HUES64 (cell line): Measurements from ENCODE around the gene TGM2.

Source experiments
- H3K27ac ChIP-seq: 2 replicates; pipeline ENCODE4 v1.7.0; 2013; ENCODE audit warnings: low read depth, low read length, inconsistent platforms
- H3K27me3 ChIP-seq: 2 replicates; pipeline ENCODE4 v1.6.1; 2013; ENCODE audit warnings: mild to moderate bottlenecking, low read length; ENCODE audit not compliant: insufficient read depth
- H3K36me3 ChIP-seq: 2 replicates; pipeline ENCODE4 v1.6.1; 2013; ENCODE audit warnings: mild to moderate bottlenecking, low read length; ENCODE audit not compliant: insufficient read depth
- H3K4me1 ChIP-seq: 2 replicates; pipeline ENCODE4 v1.6.1; 2013; ENCODE audit warnings: mild to moderate bottlenecking, low read length, moderate library complexity; ENCODE audit not compliant: insufficient read depth
- H3K4me3 ChIP-seq: 2 replicates; pipeline ENCODE4 v1.5.1; 2013; ENCODE audit warnings: mild to moderate bottlenecking, low read length, moderate library complexity
- H3K9ac ChIP-seq: 2 replicates; pipeline ENCODE4 v1.6.1; 2013; ENCODE audit warnings: mild to moderate bottlenecking, low read depth, low read length
- H3K9me3 ChIP-seq: 2 replicates; pipeline ENCODE4 v1.6.1; 2013; ENCODE audit warnings: low read depth, low read length; ENCODE audit not compliant: insufficient read depth
- WGBS: fragments of 150-250, 120-280 bp; methylation state at CpG from one replicate; pipeline ENCODE4 v1.1.7; 2013; ENCODE audit warnings: missing lambda C conversion rate; 5-methylcytosine and 5-hydroxymethylcytosine counted together

Gene TGM2

GRCh38 chr20:38208088-38208487 lies 43.0 kb upstream of the TGM2 start:
- no peak overlapping the region for H3K4me3 ChIP-seq
- no peak overlapping the region for H3K9ac ChIP-seq
- no peaks in the 10 kb centered on the region for H3K36me3 ChIP-seq
- no peaks in the 10 kb centered on the region for H3K9me3 ChIP-seq
- WGBS: 73% methylated on average over 1 of the region's 1 CpG
- H3K27ac ChIP-seq: no peak overlapping the region
- H3K4me1 ChIP-seq: no peaks in the 10 kb centered on the region
- no peaks in the 10 kb centered on the region for H3K27me3 ChIP-seq

GRCh38 chr20:38207621-38208020 lies 42.6 kb upstream of the TGM2 start:
- Histone ChIP-seq H3K4me1 (no peaks in the 10 kb centered on the region), H3K9ac (no peak overlapping the region), H3K27me3 (no peaks in the 10 kb centered on the region), H3K36me3 (no peaks in the 10 kb centered on the region), H3K27ac (no peak overlapping the region), H3K9me3 (no peaks in the 10 kb centered on the region), H3K4me3 (no peak overlapping the region)
- 68% methylated on average over 2 of the region's 2 CpGs for WGBS

- no peaks in the 10 kb centered on the region for H3K36me3 ChIP-seq
- H3K27ac ChIP-seq: no peak overlapping the region
- no peak overlapping the region for H3K4me3 ChIP-seq
- H3K4me1 ChIP-seq: no peaks in the 10 kb centered on the region
- no peaks in the 10 kb centered on the region for H3K27me3 ChIP-seq
- H3K9ac ChIP-seq: no peak overlapping the region
- 79% methylated on average over 2 of the region's 3 CpGs for WGBS
- H3K9me3 ChIP-seq: no peaks in the 10 kb centered on the region
Measured at GRCh38 chr20:38205001-38205400, 39.9 kb upstream of the TGM2 start.

- no peak overlapping the region for H3K9ac ChIP-seq
- 96% methylated on average over 2 of the region's 2 CpGs for WGBS
- no peaks in the 10 kb centered on the region for H3K27me3 ChIP-seq
- H3K9me3 ChIP-seq: no peaks in the 10 kb centered on the region
- no peaks in the 10 kb centered on the region for H3K36me3 ChIP-seq
- no peak overlapping the region for H3K27ac ChIP-seq
- no peak overlapping the region for H3K4me3 ChIP-seq
- no peaks in the 10 kb centered on the region for H3K4me1 ChIP-seq
Measured at GRCh38 chr20:38203981-38204357, 38.9 kb upstream of the TGM2 start.

- no peaks in the 10 kb centered on the region for H3K27me3 ChIP-seq
- no peaks in the 10 kb centered on the region for H3K36me3 ChIP-seq
- no peak overlapping the region for H3K4me3 ChIP-seq
- H3K9me3 ChIP-seq: no peaks in the 10 kb centered on the region
- no peak overlapping the region for H3K27ac ChIP-seq
- H3K4me1 ChIP-seq: no peaks in the 10 kb centered on the region
- 81% methylated on average over 6 of the region's 6 CpGs for WGBS
- H3K9ac ChIP-seq: no peak overlapping the region
Measured at GRCh38 chr20:38203337-38203980, 38.4 kb upstream of the TGM2 start.

GRCh38 chr20:38202982-38203293 lies 37.9 kb upstream of the TGM2 start:
- Histone ChIP-seq H3K4me1 (0 out of 2 replicates have a peak, but pooled peaks cover 4% of the 10 kb centered on the region), H3K9me3 (no peaks in the 10 kb centered on the region), H3K27ac (no peak overlapping the region), H3K4me3 (no peak overlapping the region), H3K9ac (no peak overlapping the region), H3K36me3 (no peaks in the 10 kb centered on the region), H3K27me3 (no peaks in the 10 kb centered on the region)
- 92% methylated on average over 8 of the region's 8 CpGs for WGBS

GRCh38 chr20:38202153-38202981 lies 37.3 kb upstream of the TGM2 start:
- Histone ChIP-seq H3K4me1 (0 out of 2 replicates have a peak, but pooled peaks cover 4% of the 10 kb centered on the region), H3K27ac (no peak overlapping the region), H3K9ac (no peak overlapping the region), H3K4me3 (no peak overlapping the region), H3K27me3 (no peaks in the 10 kb centered on the region), H3K36me3 (no peaks in the 10 kb centered on the region), H3K9me3 (no peaks in the 10 kb centered on the region)
- 97% methylated on average over 12 of the region's 12 CpGs for WGBS

- H3K4me3 ChIP-seq: no peak overlapping the region
- H3K36me3 ChIP-seq: no peaks in the 10 kb centered on the region
- WGBS: 80% methylated on average over 6 of the region's 6 CpGs
- H3K9ac ChIP-seq: no peak overlapping the region
- H3K4me1 ChIP-seq: 0 out of 2 replicates have a peak, but pooled peaks cover 4% of the 10 kb centered on the region
- no peak overlapping the region for H3K27ac ChIP-seq
- no peaks in the 10 kb centered on the region for H3K9me3 ChIP-seq
- H3K27me3 ChIP-seq: no peaks in the 10 kb centered on the region
Measured at GRCh38 chr20:38201356-38201755, 36.3 kb upstream of the TGM2 start.

GRCh38 chr20:38200646-38201045 lies 35.6 kb upstream of the TGM2 start:
- Histone ChIP-seq H3K27ac (no peak overlapping the region), H3K4me1 (0 out of 2 replicates have a peak, but pooled peaks cover 4% of the 10 kb centered on the region), H3K9ac (no peak overlapping the region), H3K4me3 (no peak overlapping the region), H3K36me3 (no peaks in the 10 kb centered on the region), H3K27me3 (no peaks in the 10 kb centered on the region), H3K9me3 (no peaks in the 10 kb centered on the region)
- WGBS: 82% methylated on average over 3 of the region's 3 CpGs

GRCh38 chr20:38199501-38200390 lies 34.7 kb upstream of the TGM2 start:
- H3K9ac ChIP-seq: no peak overlapping the region
- 95% methylated on average over 14 of the region's 14 CpGs for WGBS
- H3K4me1 ChIP-seq: 0 out of 2 replicates have a peak, but pooled peaks cover 4% of the 10 kb centered on the region
- H3K36me3 ChIP-seq: no peaks in the 10 kb centered on the region
- no peaks in the 10 kb centered on the region for H3K27me3 ChIP-seq
- H3K4me3 ChIP-seq: no peak overlapping the region
- H3K9me3 ChIP-seq: no peaks in the 10 kb centered on the region
- no peak overlapping the region for H3K27ac ChIP-seq
